ENCODE measurements around the gene LSAMP.

DNA sequence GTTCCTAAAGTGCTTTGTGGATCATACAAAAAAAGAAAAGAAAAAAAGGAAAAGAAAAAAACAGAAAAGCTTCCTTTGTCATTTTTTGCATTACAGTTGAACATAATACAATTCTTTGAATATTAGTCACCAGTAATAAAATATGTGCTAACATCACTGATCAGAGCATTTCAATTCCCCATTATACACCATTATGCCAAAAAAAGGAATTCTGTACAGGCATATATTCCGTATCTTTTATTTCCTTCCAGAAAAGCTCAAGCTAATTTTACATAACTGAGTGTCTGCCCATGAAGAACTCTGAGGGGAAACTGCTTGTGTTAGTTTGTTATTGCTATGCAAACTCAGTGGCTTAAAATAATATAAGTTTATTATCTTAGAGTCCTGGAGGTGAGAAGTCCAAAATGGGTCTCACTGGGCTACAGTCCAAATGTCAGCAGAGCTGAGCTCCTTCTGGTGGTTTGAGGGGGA is 444.1 kb downstream of the LSAMP start:
- TF ChIP-seq, protein P1, sequence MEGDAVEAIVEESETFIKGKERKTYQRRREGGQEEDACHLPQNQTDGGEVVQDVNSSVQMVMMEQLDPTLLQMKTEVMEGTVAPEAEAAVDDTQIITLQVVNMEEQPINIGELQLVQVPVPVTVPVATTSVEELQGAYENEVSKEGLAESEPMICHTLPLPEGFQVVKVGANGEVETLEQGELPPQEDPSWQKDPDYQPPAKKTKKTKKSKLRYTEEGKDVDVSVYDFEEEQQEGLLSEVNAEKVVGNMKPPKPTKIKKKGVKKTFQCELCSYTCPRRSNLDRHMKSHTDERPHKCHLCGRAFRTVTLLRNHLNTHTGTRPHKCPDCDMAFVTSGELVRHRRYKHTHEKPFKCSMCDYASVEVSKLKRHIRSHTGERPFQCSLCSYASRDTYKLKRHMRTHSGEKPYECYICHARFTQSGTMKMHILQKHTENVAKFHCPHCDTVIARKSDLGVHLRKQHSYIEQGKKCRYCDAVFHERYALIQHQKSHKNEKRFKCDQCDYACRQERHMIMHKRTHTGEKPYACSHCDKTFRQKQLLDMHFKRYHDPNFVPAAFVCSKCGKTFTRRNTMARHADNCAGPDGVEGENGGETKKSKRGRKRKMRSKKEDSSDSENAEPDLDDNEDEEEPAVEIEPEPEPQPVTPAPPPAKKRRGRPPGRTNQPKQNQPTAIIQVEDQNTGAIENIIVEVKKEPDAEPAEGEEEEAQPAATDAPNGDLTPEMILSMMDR (IDR thresholded peaks at IDR 0.05; ENCODE audit: low read depth, low read length) = no peak
- TF ChIP-seq EZH2phosphoT487 (IDR thresholded peaks at IDR 0.05; ENCODE audit: low read depth) = no peak
